Measurements from ENCODE around the gene SMPD2.
A peak's percentile ranks its signal among the peaks of the same experiment; 100 is the strongest.

SMPD2 gene, protein sequence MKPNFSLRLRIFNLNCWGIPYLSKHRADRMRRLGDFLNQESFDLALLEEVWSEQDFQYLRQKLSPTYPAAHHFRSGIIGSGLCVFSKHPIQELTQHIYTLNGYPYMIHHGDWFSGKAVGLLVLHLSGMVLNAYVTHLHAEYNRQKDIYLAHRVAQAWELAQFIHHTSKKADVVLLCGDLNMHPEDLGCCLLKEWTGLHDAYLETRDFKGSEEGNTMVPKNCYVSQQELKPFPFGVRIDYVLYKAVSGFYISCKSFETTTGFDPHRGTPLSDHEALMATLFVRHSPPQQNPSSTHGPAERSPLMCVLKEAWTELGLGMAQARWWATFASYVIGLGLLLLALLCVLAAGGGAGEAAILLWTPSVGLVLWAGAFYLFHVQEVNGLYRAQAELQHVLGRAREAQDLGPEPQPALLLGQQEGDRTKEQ

GRCh38 chr6:109440331-109441068 lies at the start of gene SMPD2, which contains the start of gene PPIL6:
Gene SMPD2 (plus strand): TSS chr6:109440724. CDS start chr6:109441122, 398 bp downstream.
Gene PPIL6 (minus strand): TSS chr6:109440628. CDS start chr6:109440590, 38 bp downstream.
- DNase-seq = peak; percentile 85 to 86

DNA sequence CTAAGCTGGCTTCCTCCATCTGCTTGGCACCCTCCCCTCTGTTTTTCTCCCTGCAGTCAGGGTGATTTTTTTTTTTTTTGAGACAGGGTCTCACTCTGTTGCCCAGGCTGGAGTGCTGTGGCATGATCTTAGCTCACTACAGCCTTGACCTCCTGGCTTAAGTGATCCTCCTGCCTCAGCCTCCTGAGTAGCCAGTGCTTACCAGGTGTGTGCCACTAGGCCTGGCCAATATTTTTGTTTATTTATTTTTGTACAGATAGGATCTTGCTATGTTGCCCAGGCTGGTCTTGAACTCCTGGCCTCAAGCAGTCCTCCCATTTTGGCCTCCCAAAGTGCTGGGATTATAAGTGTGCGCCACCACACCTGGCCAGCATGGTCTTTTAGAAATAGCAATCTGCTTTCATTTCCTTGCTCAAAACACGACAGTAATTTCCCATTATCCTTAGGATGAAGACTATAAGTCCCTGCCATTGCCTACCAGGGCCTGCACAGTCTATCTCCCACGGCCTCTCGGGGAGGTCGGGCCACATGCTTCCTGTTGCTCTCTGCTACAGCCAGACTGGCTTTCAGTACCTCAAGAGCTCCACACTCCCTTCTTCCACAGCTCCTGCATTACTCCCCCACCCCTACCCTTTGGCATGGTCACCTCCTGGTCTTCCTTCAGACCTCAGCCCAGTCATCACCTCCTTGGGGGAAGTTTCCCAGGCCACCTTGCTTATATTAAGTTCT lies 47.2 kb upstream of the SMPD2 start:
- no peak for DNase-seq

DNA sequence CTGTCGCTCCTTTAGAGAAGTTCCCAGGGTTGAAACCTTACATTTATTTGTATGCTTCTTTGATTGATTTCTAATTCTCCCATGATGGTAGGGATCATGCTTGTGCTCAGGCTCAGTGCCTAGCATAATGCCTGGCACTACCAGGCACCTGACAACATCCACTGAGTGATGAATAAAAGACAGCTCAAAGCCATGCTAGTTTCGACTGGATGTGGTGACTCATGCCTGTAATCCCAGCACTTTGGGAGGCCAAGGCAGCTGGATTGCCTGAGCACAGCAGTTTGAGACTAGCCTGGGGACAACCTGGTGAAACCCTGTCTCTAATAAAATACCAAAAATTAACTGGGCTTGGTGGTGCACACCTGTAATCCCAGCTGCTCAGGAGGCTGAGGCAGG lies 46.6 kb upstream of the SMPD2 start:
- no peak for DNase-seq

DNA sequence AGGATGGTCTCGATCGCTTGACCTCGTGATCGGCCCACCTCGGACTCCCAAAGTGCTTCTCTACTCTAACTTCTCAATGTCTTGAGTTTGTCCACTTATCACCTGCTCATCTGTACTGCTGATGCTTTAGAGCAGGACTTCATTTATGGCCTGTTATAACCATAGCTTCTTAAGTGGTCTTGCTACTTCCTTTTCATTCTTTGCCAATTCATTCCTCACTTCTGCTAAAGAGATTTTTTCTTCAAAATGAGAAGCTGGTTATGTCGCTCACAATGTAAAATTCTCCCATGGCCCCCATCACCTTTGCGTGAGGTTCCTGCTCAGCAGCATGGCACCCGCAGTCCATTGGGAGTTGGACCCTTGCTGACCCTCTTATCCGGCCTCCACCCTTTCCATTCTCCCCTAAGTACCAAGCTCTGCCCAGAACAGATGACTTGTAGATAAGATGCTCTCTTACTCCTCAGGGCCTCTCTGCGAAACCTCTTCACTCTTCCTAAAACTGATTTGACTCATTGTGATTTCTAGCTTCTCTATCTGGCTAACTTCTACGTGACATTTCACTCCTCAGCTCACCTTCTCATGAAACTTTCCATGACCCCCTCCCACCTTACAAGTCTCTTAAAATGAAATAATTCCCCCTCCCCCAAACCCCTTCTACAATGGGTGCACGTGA lies 44.3 kb upstream of the SMPD2 start:
- no peak for DNase-seq

DNA sequence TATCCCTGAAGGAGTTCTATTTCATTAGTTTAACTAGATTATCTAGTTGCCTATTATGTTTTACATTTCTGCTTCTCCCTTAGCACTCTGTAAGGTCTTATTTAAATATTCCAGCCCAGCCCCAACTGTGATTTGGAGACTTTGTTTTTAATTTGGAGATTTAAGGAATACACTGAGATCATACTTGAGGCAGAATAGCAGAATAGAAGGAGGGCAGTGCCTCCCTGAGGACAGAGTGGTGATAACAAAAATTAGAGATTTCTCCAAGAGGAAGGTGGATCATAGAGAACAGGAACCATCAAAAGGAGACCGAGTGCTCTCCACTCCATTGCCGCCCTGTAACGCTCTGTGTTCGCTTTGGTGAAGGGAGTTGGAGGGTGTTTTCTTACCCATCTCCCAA lies 43.5 kb upstream of the SMPD2 start:
- DNase-seq = no peak

DNA sequence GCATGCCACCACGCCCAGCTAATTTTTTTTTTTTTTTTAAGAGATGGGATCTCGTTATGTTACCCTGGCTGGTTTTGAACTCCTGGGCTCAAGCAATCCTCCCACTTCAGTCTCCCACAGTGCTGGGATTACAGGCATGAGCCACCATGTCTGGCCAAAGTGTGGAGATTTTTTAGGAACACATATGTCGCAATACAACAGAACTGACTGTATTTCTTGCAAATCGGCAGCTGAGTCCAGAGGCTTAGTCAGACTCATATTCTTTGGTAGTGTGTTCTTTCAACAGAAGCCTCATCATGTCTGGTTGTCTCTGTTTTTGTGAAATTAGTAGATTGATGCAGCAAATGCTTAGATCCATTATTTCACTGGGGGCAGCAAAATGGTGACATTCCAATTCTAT lies 34.3 kb upstream of the SMPD2 start:
- DNase-seq = no peak

- DNase-seq = no peak
Measured at GRCh38 chr6:109411034-109411433, 29.5 kb upstream of the SMPD2 start.

GRCh38 chr6:109417646-109418045 lies 22.9 kb upstream of the SMPD2 start:
- DNase-seq = no peak

DNA sequence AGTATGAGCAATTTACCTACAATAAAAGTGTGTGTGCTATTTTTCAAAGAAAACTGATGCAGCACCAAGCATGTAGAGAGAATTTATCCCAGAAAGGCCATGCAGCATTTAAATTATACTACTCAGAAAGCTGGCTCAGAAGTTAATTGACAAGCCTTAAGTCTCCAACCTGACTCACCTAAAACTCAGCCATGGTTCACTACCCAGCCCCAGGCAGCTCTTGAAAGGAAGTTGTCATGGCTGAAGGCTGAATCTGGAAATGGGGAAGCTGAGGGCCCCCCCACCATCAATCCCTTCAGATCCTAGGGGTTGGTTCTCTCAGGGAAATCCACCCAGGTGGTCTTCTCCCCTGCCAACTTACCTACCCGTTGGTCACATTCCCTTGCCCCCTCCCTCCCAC lies 19.8 kb upstream of the SMPD2 start:
- no peak for DNase-seq

DNA sequence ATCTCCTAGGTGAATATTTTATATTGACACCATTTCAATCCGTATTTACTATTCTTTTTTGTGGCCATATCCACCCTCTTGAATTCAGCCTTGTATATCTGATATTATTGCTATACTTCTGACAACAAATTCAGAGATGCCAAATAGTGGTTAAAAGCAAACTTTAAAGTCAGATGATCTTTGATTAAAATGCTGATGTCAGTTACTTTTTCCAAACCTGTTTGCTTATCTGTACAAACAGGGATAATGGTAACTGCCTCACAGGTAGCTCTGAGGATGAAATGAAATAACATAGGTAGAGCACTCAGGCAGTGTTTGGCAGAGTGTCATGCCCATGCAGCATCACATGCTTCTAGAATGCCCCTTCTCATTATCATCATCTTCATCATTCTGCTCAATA lies 19.3 kb upstream of the SMPD2 start:
- no peak for DNase-seq

- DNase-seq = no peak
Measured at GRCh38 chr6:109424946-109425345, 15.6 kb upstream of the SMPD2 start.

DNA sequence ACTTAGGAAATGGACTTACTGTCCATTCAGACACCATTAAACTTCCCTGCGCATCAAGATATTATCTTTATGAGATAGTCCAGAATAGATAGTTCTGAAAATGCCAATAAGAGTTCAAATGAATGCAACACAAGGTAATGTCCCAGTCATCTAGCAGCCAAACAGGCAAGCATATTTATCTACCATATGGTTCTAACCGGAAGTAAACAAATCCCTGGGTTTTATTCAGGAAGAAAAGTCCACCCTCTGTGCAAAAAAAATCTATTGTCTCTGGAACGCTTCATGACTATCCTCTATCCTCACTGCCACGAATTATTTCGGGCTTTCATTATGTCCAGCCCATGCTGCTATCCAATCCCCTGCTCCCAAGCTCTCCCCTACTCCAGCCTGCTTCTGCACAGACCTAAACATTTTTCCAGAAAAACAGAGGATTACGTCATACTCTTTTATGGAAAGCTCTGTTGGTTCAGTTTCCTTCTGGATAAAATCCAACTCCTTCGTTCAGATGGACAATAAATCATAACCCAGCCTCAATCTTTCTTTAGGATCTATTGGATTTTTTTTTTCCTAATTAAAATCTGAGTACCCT lies 11.5 kb upstream of the SMPD2 start:
- no peak for DNase-seq

GRCh38 chr6:109429496-109429895 lies 11.0 kb upstream of the SMPD2 start:
- no peak for DNase-seq

- DNase-seq = no peak
Measured at GRCh38 chr6:109434456-109434855, 6.1 kb upstream of the SMPD2 start.

GRCh38 chr6:109436041-109436440 lies 4.5 kb upstream of the SMPD2 start:
- DNase-seq = no peak

DNA sequence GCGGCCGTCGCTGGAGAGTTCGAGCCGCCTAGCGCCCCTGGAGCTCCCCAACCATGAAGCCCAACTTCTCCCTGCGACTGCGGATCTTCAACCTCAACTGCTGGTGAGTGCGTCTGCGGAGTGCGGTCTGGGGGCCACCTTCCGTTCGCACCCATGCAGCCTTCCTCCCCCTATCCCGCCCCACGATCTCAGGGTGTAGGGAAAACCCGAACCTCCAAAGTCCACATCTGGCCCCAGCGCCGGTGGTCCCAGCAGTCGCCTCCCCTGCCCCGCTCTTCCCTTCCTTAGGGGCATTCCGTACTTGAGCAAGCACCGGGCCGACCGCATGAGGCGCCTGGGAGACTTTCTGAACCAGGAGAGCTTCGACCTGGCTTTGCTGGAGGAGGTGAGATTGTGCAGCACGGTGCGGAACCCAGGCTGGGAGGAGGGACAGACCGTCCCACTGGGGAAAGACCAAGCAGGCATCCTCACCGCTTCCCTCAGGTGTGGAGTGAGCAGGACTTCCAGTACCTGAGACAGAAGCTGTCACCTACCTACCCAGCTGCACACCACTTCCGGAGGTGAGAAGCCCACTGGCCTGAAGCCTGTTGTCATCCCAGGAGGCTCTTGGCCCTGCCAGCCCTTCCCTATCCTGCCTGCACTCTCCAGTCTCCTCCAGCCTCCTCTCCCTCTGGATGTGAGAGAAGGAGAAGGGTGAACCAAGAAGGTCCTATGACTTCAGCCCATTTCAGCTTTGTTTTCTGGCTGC lies 719 bp downstream of the SMPD2 start:
- DNase-seq = peak; percentile 61

- no peak for DNase-seq
Measured at GRCh38 chr6:109442393-109442924, 1.9 kb downstream of the SMPD2 start.

GRCh38 chr6:109443425-109443950 lies 3.0 kb downstream of the SMPD2 start:
- no peak for DNase-seq

DNA sequence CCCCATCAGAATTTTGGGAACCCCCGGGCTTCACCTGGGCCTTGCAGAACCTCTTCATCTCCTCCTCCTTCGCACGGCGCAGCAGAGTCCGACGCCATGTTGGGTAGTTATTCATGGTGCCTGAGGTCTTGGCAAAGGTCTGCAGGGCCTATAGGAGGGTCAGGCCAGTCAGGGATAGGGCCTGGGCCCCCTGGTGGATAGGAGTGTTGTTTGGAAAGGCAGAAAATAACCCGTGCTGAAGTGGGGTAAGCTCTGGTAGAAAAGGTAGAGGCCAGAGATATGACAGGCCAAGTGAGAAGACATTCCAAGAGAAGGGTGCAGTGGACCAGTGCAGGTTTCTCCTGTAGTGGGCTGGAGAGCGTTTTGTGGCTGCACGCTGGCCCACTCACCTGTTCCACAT lies 4.9 kb downstream of the SMPD2 start:
- no peak for DNase-seq

DNA sequence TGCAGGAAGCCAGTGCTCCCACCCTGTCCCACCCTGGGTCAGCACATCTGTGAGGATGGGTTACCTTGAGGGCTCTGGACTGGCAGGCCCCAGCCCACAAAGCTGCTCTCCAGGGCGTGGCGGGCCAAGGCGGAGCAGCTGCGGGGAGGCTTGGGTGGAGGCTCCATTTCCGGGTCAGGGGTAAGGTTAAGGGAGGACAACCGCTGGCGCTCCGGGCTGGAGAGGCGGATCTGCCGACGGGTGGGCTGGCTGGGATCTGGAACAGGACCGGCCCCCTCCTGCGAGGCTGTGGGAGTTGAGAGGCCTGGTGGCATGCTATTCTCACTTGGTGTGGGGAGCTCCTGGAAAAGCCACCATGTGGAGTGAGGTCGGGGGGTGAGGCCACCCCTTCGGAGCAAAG lies 5.5 kb downstream of the SMPD2 start:
- DNase-seq = no peak

GRCh38 chr6:109446541-109446940 lies 6.0 kb downstream of the SMPD2 start:
- no peak for DNase-seq

All from CD4-positive, alpha-beta T cell treated with Interleukin-4 for 1 hour (primary cell).